Measurements from ENCODE around the gene CCNY.

DNA sequence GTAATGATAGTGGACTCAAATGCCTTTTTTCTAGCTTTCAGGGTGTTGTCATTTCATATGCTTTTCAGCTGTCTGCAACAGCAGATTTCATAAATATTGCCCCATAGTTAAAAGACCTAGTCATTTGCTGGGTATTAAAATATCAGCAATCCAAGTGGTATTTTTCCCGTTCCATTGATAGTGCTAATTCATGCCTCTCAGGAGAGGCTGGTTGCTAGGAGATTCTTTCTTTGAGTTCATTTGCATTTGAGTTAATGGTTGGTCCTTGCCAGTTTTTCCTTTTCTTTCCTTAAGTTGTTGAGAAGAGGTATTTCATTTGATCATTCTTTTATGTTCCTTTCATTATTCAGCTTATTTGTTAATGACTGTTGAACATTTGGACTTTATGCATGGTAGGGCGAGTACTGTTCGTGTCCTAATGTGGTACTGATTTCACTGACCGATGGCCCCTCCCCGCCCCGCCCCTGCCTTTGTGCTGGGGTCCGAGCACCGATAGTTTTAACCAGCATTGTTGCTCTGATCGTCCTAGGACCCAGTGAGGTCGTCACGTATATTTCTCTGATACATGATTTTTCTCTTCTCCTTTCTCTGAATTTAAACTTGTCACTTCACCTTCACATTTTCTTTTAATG lies 128.6 kb downstream of the CCNY start:
- TF ChIP-seq, protein P1, sequence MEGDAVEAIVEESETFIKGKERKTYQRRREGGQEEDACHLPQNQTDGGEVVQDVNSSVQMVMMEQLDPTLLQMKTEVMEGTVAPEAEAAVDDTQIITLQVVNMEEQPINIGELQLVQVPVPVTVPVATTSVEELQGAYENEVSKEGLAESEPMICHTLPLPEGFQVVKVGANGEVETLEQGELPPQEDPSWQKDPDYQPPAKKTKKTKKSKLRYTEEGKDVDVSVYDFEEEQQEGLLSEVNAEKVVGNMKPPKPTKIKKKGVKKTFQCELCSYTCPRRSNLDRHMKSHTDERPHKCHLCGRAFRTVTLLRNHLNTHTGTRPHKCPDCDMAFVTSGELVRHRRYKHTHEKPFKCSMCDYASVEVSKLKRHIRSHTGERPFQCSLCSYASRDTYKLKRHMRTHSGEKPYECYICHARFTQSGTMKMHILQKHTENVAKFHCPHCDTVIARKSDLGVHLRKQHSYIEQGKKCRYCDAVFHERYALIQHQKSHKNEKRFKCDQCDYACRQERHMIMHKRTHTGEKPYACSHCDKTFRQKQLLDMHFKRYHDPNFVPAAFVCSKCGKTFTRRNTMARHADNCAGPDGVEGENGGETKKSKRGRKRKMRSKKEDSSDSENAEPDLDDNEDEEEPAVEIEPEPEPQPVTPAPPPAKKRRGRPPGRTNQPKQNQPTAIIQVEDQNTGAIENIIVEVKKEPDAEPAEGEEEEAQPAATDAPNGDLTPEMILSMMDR (conservative IDR thresholded peaks at IDR 0.05; ENCODE audit: low read length) = no peak
- TF ChIP-seq EZH2phosphoT487 (IDR thresholded peaks at IDR 0.05; ENCODE audit: borderline replicate concordance) = no peak

Measured in Loucy (cell line).